ENCODE measurements around the gene RAN. TPM values are rescaled to one million over a fixed set of nuclear protein-coding genes. Genes with fewer than 3 reads are reported as not detected.
"Not testable (repeated sequence)": the region's sequence is repeated elsewhere in the genome, so short reads cannot be mapped to it uniquely, and the experiment has no call there.

RAN gene
- polyA plus RNA-seq, 1 donor from 2014 or later, result 559 TPM

DNA sequence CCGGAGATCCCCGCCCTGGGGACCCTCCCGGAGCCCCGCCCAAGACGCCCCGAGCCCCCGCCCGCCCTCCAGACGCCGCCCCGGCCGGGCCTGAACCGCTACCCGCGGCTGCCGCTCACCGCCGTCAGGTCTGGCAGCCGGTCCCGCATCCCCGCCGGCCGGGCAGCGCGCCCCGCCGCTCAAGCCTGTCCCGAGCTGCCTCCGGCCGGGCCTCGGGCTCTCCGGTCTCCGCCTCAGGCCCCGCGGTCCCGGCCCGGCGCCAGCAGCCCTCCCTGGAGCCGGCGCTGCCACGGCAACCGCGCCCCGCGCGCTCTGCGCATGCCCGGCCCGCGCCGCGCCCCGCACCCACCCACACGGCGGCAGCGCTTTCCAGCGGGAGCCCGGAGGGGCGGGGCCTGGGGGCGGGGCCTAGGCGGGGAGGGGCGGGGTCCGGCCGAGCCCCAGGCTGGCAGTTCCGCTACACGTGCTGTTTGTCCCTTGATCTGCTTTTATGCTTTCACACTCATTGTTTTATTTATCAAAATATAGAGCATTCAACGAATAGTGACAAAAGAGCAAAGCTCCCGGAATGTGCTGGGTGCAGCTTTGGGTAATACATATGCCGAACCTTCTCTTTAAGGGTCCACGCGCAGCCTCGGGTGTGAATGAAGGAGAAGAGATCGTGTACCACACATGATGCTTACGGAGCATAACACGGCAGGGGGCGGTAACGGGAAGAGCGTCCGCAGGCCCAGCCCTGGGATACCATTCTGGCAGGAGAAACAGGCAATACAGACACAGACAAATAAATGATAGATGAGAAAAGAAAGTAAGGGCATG is 32.7 kb upstream of the RAN start, which contains the start of gene STX2:
Gene STX2 (minus strand): TSS at position 300 of the 819 bp plus-strand sequence. CDS start 151 bp downstream, at position 149.
- Mint-ChIP-seq H3K36me3 (peaks cover 2% of the 10 kb centered on the region), H3K27me3 (no peaks in the 10 kb centered on the region), H3K4me3 (peak within 1 kb of the TSS; percentile 78 to 94 (median 88)), H3K4me1 (peaks cover 11 to 15% (median 14%) of the 10 kb centered on the region in 3 donors), H3K9me3 (no peaks in the 10 kb centered on the region), H3K27ac (peak within 1 kb of the TSS; percentile 60 to 78 (median 77))

DNA sequence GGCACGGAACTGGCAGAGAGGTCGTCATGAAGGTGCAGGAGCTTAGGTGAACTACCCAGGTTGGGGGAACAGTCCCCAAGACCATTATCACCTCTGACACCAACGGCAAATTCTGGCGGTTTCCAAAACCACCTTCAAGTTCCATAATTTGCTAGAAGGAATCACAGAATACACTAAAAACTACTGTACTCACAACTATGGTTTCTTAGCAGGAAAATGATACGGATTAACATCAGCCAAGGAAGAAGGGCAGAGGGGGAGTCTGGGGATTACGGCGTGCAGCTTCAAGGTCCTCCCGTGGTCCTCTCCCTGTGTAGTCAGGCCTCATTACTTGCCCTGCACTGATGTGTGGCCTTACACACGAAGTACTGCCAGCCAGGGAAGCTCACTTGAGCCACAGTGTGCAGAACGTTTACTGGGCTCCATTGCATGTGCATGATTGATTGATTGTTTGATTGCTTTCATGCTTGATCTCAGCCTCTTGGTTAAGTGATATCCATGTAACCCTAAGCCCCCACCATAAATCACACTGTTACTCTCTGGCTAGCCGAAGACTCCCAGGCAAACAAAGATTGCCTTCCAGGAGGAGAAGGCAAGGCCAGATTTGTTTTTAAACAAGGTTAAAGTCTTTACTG is 32.0 kb upstream of the RAN start:
- Mint-ChIP-seq H3K4me1 (peaks cover 11 to 15% (median 14%) of the 10 kb centered on the region in 3 donors), H3K27me3 (no peaks in the 10 kb centered on the region), H3K36me3 (peaks cover 2% of the 10 kb centered on the region), H3K4me3 (peak overlapping the region; percentile 78 to 94 (median 88)), H3K27ac (peak overlapping the region in 1 of 3 donors; percentile 77), H3K9me3 (no peaks in the 10 kb centered on the region)

DNA sequence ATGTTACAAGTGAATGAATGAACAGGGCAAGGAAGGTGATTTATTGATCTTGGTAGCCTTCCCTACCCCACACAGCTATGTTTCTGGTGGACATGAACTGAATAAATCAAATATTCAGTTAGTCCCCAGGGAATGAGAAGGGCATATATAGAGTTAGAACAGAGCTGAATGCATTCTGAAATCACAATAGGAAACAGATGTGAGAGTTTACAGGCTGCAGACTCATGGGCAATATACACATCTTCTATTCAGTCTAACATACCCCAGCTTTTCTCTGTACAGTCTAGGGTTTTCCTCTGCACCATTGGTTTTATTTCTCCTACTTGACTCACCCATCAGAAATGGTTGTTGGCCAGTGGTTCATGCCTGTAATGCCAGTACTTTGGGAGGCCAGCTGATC is 25.5 kb upstream of the RAN start:
- H3K36me3 Mint-ChIP-seq, result no peaks in the 10 kb centered on the region
- H3K27me3 Mint-ChIP-seq, result peaks cover 6% of the 10 kb centered on the region
- H3K4me1 Mint-ChIP-seq, result no peaks in the 10 kb centered on the region
- no peak overlapping the region for H3K4me3 Mint-ChIP-seq
- H3K27ac Mint-ChIP-seq, result no peak overlapping the region
- peaks cover 0 to 1% (median 0%) of the 10 kb centered on the region in 3 donors for H3K9me3 Mint-ChIP-seq

DNA sequence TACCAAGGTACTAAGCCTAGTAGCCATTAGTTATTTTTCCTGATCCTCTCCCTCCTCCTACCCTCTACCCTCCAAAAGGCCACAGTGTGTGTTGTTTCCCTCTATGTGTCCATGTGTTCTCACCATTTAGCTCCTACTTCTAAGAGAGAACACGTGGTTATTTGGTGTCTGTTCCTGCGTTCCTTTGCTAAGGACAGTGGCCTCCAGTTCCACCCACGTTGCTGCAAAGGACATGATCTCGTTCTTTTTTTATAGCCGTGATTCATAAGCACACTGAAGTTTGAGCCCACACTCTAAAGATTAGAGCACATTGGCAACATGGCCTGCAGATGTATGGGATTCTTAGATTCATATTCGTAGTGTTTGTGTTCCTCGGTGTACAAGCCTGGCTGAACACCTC is 24.8 kb upstream of the RAN start:
- H3K4me1 Mint-ChIP-seq, result no peaks in the 10 kb centered on the region
- peaks cover 0 to 1% (median 0%) of the 10 kb centered on the region in 3 donors for H3K9me3 Mint-ChIP-seq
- H3K27ac Mint-ChIP-seq, result no peak overlapping the region
- peaks cover 6% of the 10 kb centered on the region for H3K27me3 Mint-ChIP-seq
- H3K4me3 Mint-ChIP-seq, result no peak overlapping the region
- H3K36me3 Mint-ChIP-seq, result no peaks in the 10 kb centered on the region

DNA sequence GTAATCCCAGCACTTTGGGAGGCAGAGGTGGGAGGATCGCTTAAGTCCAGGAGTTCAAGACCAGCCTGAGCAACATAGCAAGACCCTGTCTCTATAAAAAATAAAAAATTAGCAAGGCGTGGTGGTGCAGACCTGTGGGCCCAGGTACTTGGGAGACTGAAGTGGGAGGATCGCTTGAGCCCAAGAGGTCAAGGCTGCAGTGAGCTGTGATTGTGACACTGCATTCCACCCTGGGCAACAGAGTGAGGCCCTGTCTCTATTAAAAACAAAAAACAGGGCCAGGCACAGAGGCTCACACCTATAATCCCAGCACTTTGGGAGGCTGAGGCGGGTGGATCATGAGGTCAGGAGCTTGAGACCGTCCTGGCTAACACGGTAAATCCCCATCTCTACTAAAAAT is 23.8 kb upstream of the RAN start:
- not testable (repeated sequence) for H3K9me3 Mint-ChIP-seq, H3K27ac Mint-ChIP-seq, H3K27me3 Mint-ChIP-seq, H3K4me1 Mint-ChIP-seq, H3K36me3 Mint-ChIP-seq, H3K4me3 Mint-ChIP-seq

DNA sequence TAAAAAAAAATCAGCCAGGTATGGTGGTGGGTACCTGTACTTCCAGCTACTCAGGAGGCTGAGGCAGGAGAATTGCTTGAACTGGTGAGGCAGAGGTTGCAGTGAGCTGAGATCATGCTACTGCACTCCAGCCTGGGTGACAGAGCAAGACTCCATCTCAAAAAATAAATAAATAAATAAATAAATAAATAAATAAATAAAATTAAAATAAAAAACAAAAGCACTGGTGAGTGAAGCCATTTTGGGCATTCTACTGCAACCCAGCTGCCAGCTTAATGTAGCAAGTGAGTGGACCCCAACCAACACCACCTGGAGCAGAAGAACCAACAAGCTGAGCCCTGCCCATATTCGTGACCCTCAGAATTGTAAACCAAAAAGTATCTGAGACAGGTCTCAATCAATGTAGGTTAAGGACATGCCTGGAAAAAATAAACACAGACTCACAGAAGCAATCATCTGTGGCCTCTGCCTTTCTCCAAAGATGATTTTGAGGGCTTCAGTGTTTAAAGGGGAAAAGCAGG is 23.0 kb upstream of the RAN start:
- H3K4me1 Mint-ChIP-seq, H3K4me3 Mint-ChIP-seq, H3K27ac Mint-ChIP-seq, H3K27me3 Mint-ChIP-seq, H3K9me3 Mint-ChIP-seq, H3K36me3 Mint-ChIP-seq: not testable (repeated sequence)

DNA sequence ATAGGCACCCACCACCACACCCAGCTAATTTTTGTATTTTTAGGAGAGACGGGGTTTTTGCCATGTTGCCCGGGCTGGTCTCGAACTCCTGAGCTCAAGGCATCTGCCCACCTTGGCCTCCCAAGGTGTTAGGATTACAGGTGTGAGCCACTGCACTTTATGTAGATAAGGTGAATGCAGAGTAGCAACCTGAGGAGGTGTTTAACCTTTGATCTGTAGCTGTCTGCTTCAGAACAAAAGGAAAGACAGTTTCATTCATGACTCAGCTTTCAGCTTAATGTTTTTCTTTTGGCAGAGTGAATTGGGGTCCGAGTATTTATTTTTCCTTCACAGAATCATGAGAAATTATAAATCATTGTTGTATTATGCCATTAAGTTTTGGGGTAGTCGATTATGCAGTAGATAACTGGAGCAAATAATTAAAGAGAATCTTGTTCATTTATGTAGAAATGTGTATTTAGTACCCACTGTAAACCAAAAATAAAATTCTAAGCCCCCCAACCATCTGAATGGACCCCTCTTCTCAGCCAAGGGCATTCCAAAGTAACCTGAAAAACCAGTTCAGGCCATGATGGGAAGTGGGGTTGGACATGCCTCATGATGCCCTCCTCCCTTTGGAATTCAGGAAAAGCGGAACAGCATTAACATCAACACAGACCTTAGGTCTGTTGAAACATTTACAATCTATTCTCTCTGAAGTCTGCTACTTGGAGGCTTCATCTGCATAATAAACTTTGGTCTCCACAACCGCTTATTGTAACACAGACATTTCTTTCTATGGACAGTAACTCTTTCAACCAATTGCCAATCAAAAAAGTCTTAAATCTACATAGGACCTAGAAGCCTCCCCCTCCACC is 22.1 kb upstream of the RAN start:
- H3K27ac Mint-ChIP-seq, result no peak overlapping the region

DNA sequence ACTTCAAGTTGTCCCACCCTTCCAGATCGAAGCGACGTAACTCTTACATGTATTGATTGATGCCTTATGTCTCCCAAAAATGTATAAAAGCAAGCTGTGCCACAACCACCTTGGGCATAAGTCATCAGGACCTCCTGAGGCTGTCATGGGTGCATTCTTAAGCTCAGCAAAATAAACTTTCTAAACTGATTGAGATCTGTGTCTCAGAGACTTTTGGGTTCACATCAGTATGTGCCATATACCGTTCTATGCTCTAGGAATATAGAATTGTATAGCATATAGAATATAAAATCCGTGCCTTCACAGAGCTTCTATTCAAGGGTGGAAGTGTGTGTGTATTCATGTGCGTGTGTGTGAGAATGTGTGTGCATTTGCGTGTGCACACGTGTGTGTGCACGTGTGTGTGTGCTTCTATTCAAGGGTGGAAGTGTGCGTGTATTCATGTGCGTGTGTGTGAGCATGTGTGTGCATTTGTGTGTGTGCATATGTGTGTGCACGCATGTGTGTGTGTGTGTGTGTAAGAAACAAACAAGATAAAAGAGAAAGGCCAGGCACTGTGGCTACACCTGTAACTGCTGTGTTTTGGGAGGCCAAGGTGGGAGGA is 21.3 kb upstream of the RAN start:
- Mint-ChIP-seq H3K27ac (no peak overlapping the region), H3K9me3 (peaks cover 0 to 2% (median 0%) of the 10 kb centered on the region in 3 donors)

More for the DNA sequence above, 22.1 kb upstream of the RAN start:
- Mint-ChIP-seq H3K9me3 (peaks cover 0 to 1% (median 0%) of the 10 kb centered on the region in 3 donors), H3K4me1 (no peaks in the 10 kb centered on the region), H3K27me3 (peaks cover 9% of the 10 kb centered on the region), H3K36me3 (no peaks in the 10 kb centered on the region), H3K4me3 (no peak overlapping the region)

DNA sequence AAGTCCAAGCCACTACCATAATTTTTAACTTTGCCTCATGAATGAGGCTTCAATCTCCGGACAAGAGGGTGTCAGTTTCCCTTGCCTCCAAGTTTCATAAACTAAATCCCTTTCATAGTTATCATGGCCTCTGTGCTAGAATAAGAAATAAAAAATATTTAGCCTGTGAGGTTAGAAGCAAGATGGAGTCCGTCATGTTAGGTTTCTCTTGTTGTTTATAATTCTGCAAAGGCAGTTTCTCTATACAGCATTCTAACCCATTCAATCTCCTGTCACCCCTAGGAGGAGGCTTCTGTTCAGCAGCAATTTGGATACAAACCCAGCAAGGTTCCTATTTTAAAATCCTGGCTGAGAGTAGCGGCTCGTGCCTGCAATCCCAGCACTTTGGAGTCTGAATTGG is 15.8 kb upstream of the RAN start:
- Mint-ChIP-seq H3K36me3 (no peaks in the 10 kb centered on the region), H3K27me3 (peaks cover 6% of the 10 kb centered on the region), H3K4me1 (no peaks in the 10 kb centered on the region), H3K4me3 (no peak overlapping the region), H3K27ac (no peak overlapping the region), H3K9me3 (peaks cover 1 to 14% (median 9%) of the 10 kb centered on the region in 3 donors)

More for the DNA sequence above, 21.3 kb upstream of the RAN start:
- Mint-ChIP-seq H3K36me3 (no peaks in the 10 kb centered on the region), H3K4me1 (no peaks in the 10 kb centered on the region), H3K4me3 (no peak overlapping the region), H3K27me3 (peaks cover 9% of the 10 kb centered on the region)

DNA sequence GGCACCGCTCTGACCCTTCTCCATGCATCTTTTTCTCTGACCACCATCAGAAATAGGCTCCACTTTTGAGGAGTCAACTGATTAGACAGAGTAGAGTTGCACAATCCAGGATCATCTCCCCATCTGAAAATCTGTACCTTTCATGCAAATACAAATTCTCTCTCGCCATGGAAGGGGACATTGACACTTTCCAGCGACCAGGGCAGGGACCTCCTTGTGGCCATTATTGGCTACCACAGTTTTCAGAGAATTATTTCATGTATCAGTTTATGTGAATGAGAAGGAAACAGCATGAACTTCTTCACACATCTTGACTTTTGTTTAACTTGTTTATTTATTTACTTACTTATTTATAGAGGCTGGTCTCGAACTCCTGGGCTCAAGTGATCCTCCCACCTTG is 13.8 kb upstream of the RAN start:
- peaks cover 7% of the 10 kb centered on the region for H3K27me3 Mint-ChIP-seq
- H3K36me3 Mint-ChIP-seq, result no peaks in the 10 kb centered on the region
- H3K4me3 Mint-ChIP-seq, result no peak overlapping the region
- no peak overlapping the region for H3K27ac Mint-ChIP-seq
- peaks cover 1 to 14% (median 14%) of the 10 kb centered on the region in 3 donors for H3K9me3 Mint-ChIP-seq
- no peaks in the 10 kb centered on the region for H3K4me1 Mint-ChIP-seq

DNA sequence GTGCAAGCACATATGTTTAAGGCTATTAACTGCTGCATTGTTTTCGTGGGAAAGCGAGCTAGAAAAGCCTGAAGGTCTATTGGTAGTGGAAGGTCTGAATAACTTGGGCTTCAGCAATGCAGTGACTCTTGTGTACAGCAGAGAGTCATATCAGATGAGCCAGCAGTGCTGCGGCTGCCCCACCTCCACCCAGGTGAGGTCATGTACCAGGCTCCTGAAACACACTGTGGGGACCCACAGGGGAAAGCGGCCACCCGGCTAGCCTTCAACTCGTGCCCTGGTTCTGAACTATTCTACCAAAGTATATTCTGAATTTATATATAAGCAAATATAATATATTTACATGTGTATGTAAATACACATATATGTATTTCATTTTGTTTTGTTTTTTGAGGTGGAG is 12.7 kb upstream of the RAN start:
- no peak overlapping the region for H3K27ac Mint-ChIP-seq
- H3K36me3 Mint-ChIP-seq, result no peaks in the 10 kb centered on the region
- no peaks in the 10 kb centered on the region for H3K4me1 Mint-ChIP-seq
- H3K27me3 Mint-ChIP-seq, result peaks cover 7% of the 10 kb centered on the region
- peaks cover 1 to 14% (median 14%) of the 10 kb centered on the region in 3 donors for H3K9me3 Mint-ChIP-seq
- H3K4me3 Mint-ChIP-seq, result no peak overlapping the region

DNA sequence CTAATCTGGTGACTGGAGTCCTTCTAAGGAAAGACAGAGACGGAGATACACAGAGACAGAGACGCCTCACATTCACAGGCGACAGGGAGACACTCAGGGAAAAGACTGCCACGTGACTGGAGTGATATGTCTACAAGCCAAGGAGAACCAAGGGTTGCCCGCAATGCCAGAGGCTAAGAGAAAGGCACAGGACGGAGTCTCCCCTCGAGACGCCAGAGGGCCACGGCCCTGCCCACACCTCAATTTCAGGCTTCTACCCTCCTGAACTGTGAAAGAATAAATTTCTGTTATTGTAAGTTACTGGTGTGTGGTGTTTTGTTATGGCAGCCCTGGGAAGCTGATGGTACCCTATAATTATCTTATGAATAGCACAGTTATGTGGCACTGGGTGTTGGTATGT is 11.6 kb upstream of the RAN start:
- H3K4me1 Mint-ChIP-seq, result no peaks in the 10 kb centered on the region
- H3K27ac Mint-ChIP-seq, result no peak overlapping the region
- no peaks in the 10 kb centered on the region for H3K36me3 Mint-ChIP-seq
- H3K9me3 Mint-ChIP-seq, result peaks cover 1 to 14% (median 14%) of the 10 kb centered on the region in 3 donors
- H3K27me3 Mint-ChIP-seq, result peaks cover 4% of the 10 kb centered on the region
- no peak overlapping the region for H3K4me3 Mint-ChIP-seq

DNA sequence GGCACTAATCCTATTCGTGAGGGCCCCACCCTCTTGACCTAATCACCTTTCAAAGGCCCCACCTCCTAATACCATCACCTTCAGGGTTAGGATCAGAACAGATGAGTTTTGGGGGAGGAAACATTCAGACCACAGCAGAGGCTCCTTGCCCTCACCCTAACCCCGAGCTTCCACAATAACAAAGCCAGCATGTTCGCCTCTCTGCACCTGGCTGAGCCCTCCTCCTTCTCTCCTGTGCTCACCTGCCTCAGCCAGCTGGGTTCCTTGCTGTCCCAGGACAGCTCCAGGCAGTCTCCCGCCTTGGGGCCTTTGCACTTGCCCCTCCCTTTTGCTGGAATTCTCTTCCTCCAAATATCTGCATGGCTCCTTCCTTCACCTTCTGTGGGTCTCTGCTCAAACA is 9.7 kb upstream of the RAN start:
- Mint-ChIP-seq H3K27me3 (peaks cover 4% of the 10 kb centered on the region), H3K27ac (no peak overlapping the region), H3K4me1 (no peaks in the 10 kb centered on the region), H3K4me3 (no peak overlapping the region), H3K36me3 (no peaks in the 10 kb centered on the region), H3K9me3 (peaks cover 1 to 9% (median 3%) of the 10 kb centered on the region in 3 donors)

DNA sequence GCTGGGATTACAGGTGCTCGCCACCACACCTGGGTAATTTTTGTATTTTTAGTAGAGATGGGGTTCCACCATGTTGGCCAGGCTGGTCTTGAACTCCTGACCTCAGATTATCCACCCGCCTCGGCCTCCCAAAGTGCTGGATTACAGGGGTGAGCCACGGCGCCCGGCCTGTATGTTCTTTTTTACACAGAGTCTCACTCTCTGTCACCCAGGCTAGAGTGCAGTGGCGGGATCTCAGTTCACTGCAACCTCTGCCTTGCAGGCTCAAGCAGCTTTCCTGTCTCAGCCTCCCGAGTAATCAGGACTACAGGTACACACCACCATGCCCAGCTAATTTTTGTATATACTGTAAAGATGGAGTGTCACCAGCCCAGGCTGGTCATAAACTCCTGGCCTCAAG is 9.1 kb upstream of the RAN start:
- not testable (repeated sequence) for H3K36me3 Mint-ChIP-seq, H3K27ac Mint-ChIP-seq, H3K4me1 Mint-ChIP-seq, H3K4me3 Mint-ChIP-seq, H3K9me3 Mint-ChIP-seq, H3K27me3 Mint-ChIP-seq

Data from IgD-negative memory B cell (primary cell).